ENCODE measurements around the gene ARHGAP18.

Gene ARHGAP18

DNA sequence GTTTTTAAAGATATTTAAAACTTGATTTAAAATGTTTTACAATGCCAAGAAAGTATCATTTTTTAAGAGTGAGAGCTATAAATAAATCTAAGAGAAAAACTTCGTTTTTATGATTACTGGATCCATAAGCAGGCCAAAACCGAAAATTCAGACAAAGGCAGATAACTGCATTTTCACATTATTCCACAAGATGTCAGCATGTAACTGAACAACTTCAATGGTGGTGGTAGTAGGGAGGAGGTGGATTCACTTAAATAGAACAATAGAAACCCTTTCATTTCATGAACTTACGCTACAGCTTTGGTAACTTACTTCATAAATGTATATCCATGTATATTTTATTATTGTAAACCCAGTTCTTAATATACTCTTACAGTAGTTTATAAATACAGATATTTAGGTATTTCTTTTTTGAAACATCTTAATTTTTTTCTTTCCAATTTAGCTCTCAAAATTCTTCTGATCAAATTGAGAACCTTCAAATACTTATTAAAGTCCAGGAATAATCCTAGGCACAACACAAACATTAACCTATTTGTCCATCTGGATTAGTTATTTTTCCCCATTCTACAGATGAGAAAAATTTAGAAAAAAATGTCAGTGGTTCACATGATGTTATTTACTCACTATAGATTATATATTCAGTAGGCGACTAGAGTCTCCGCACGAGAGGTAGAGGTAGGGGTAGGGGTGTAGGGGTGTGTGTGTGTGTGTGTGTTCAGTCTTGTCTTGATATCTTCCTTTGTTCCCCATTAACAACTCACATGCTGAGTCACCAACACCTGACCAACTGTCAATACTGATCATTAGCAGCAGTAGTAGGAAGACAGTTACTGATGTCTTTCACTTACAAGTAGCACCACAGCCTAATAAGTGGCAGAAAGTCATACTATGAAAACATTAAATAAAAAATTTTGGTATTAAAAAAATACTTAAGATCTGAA is 111.5 kb downstream of the ARHGAP18 start:
- Histone ChIP-seq H3K4me3 (ENCODE audit: low read length) (no peak overlapping the region), H3K9ac (ENCODE audit: low read length) (no peak overlapping the region), H3K27me3 (ENCODE audit: control insufficient read depth, insufficient read depth, low read length) (no peaks in the 10 kb centered on the region), H3K4me1 (ENCODE audit: control insufficient read depth, insufficient read depth, low read length) (no peaks in the 10 kb centered on the region), H3K9me3 (ENCODE audit: control insufficient read depth, low read length) (no peaks in the 10 kb centered on the region), H3K36me3 (ENCODE audit: control insufficient read depth, insufficient read depth, low read length) (no peaks in the 10 kb centered on the region)

DNA sequence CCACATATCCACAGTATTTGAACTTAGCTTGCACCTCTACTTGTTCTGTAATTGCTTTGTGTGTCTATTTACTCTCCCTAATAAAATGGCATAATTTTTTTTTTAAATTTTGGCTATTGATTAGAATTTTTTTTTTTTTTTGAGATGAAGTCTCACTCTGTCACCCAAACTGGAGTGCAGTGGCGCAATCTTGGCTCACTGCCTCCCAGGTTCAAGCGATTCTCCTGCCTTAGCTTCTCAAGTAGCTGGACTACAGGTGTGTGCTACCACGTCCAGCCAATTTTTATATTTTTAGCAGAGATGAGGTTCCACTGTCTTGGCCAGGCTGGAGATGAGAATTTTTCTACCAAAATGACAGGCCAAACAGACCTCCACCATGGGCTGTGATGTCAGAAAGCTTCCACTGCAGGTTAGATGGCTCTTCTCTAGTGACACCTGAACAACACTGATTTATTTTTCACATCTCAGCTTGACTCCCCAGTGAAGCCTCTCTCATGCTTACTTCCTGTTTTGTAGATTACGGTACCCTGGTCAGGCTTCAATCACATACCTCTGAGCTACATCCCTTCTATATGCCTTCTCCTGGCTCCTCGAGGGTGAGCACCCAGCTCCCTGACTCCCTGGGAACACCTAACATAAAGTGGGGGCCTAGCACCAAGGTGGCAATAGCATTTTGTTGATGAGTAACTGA is 112.8 kb downstream of the ARHGAP18 start:
- Histone ChIP-seq H3K9ac (ENCODE audit: low read length) (no peak overlapping the region), H3K27me3 (ENCODE audit: control insufficient read depth, insufficient read depth, low read length) (no peaks in the 10 kb centered on the region), H3K9me3 (ENCODE audit: control insufficient read depth, low read length) (no peaks in the 10 kb centered on the region), H3K4me1 (ENCODE audit: control insufficient read depth, insufficient read depth, low read length) (no peaks in the 10 kb centered on the region), H3K4me3 (ENCODE audit: low read length) (no peak overlapping the region), H3K36me3 (ENCODE audit: control insufficient read depth, insufficient read depth, low read length) (no peaks in the 10 kb centered on the region)

DNA sequence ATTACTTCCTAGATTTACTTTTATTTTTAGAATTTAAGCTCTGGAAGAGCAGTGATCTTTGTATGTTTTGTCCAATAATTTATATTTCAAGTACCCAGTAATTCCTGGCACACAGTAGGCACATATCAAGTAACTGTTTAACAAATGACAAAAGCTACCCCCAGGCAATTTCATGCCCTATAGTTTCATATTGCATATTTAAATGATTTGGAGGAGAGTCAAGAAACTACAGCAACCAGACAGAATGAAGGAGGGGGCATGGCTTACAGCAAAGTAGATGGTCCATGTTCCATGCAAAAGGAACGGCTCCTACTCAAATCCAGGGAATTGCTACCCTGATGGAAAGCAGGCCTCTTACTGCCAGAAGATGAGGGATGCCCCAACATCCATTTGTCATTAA is 113.5 kb downstream of the ARHGAP18 start:
- Histone ChIP-seq H3K4me3 (ENCODE audit: low read length) (no peak overlapping the region), H3K9me3 (ENCODE audit: control insufficient read depth, low read length) (no peaks in the 10 kb centered on the region), H3K9ac (ENCODE audit: low read length) (no peak overlapping the region), H3K4me1 (ENCODE audit: control insufficient read depth, insufficient read depth, low read length) (no peaks in the 10 kb centered on the region), H3K36me3 (ENCODE audit: control insufficient read depth, insufficient read depth, low read length) (no peaks in the 10 kb centered on the region), H3K27me3 (ENCODE audit: control insufficient read depth, insufficient read depth, low read length) (no peaks in the 10 kb centered on the region)

DNA sequence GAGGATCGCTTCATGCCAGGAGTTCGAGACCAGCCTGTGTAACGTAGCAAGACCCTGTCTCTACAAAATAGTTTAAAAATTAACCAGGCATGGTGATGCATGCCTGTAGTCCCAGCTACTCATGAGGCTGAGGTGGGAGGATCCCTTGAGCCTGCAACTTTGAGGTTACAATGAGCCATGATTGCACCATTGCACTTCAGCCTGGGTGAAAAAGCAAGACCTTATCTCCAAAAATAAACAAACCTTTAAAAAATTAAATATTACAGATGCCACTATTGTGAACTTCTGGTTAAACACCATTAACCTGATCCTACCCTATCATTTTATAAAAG is 116.8 kb downstream of the ARHGAP18 start:
- no peaks in the 10 kb centered on the region for H3K9me3 ChIP-seq (ENCODE audit: control insufficient read depth, low read length)
- no peaks in the 10 kb centered on the region for H3K36me3 ChIP-seq (ENCODE audit: control insufficient read depth, insufficient read depth, low read length)
- H3K27me3 ChIP-seq (ENCODE audit: control insufficient read depth, insufficient read depth, low read length) = no peaks in the 10 kb centered on the region
- H3K4me1 ChIP-seq (ENCODE audit: control insufficient read depth, insufficient read depth, low read length) = no peaks in the 10 kb centered on the region
- H3K4me3 ChIP-seq (ENCODE audit: low read length) = no peak overlapping the region
- H3K9ac ChIP-seq (ENCODE audit: low read length) = no peak overlapping the region

DNA sequence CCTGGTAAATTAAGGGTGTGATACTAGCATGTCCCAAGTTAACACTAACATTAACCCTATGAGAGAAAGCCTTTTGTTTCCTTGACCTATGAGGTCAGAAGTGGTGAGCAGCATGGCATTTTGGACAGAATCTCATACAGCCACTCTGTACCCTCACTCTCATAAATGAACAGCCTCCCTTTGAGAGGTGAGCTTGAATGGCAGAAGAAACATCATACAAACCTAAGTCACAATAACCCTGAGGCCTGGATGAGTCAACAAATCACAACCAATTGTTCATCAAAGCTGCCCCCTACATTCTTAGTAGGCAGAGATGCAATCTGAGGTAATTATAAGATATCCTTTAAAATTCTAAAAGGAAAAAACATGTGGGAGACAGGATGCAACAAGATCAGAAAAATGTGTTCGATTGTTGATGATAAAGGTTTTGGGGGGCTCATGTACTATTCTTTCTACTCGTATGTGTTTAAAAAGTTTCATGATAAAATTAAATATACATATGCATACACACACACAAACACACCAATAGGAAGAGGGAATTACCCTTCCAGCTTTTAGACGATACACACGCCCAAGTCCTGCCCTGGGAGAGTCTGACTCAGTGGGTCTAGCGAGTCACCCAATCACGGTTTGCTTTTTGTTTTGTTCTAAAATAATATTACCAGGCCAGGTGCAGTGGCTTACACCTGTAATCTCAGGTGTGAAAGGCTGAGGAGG is 117.3 kb downstream of the ARHGAP18 start:
- H3K27me3 ChIP-seq (ENCODE audit: control insufficient read depth, insufficient read depth, low read length) = no peaks in the 10 kb centered on the region
- H3K4me1 ChIP-seq (ENCODE audit: control insufficient read depth, insufficient read depth, low read length) = no peaks in the 10 kb centered on the region
- no peaks in the 10 kb centered on the region for H3K36me3 ChIP-seq (ENCODE audit: control insufficient read depth, insufficient read depth, low read length)
- no peak overlapping the region for H3K9ac ChIP-seq (ENCODE audit: low read length)
- no peaks in the 10 kb centered on the region for H3K9me3 ChIP-seq (ENCODE audit: control insufficient read depth, low read length)
- H3K4me3 ChIP-seq (ENCODE audit: low read length) = no peak overlapping the region

DNA sequence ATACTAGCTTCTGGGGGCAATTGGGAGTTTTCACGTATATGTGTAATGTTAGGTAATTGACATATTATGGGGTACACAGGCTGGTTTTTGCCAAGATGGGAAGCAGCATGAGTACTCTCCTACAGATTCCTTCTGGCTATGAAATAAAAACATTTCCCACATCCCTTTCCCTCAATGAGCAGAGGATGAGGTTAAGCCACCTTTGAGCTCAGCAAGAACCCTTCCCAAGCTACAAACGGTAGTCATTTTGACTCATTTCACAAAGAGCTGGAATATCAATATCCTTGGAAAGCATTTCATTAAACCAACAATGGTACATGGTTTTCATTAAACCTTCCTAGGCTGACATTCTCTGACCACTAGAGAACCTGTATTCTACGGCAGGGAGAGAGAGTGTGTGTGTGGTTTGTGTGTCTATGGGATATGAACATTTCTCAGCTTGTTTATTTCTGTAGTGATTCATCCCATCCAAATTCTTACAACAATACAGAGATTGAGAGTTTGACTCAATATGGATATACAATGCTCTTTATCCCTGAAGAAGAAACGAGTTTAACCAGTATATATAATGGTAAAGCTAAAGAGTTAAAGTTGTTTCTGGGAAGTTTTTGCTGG is 119.5 kb downstream of the ARHGAP18 start:
- H3K4me3 ChIP-seq (ENCODE audit: low read length) = no peak overlapping the region
- no peaks in the 10 kb centered on the region for H3K27me3 ChIP-seq (ENCODE audit: control insufficient read depth, insufficient read depth, low read length)
- no peak overlapping the region for H3K9ac ChIP-seq (ENCODE audit: low read length)
- peaks cover 4% of the 10 kb centered on the region for H3K36me3 ChIP-seq (ENCODE audit: control insufficient read depth, insufficient read depth, low read length)
- H3K4me1 ChIP-seq (ENCODE audit: control insufficient read depth, insufficient read depth, low read length) = no peaks in the 10 kb centered on the region
- no peaks in the 10 kb centered on the region for H3K9me3 ChIP-seq (ENCODE audit: control insufficient read depth, low read length)

DNA sequence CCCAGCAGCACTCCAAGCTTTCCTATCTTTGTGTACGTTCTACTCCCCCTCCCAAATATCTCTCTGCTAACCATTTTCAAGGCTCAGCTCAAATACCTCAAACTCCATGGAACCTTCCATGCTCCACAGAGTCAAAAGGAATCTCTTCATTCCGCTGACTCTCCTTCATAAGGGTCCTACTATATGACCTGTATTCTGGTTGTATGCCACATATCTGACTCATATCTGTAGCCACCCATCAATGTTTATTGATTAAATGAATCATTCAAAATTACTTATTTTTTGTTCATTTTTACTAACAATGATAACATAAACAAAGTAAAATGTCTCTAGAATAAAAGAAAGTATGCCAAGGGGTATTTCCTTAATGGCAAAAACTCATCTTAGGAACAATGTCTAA is 123.2 kb downstream of the ARHGAP18 start:
- no peaks in the 10 kb centered on the region for H3K27me3 ChIP-seq (ENCODE audit: control insufficient read depth, insufficient read depth, low read length)
- no peaks in the 10 kb centered on the region for H3K4me1 ChIP-seq (ENCODE audit: control insufficient read depth, insufficient read depth, low read length)
- no peak overlapping the region for H3K4me3 ChIP-seq (ENCODE audit: low read length)
- H3K9me3 ChIP-seq (ENCODE audit: control insufficient read depth, low read length) = no peaks in the 10 kb centered on the region
- H3K36me3 ChIP-seq (ENCODE audit: control insufficient read depth, insufficient read depth, low read length) = peaks cover 4% of the 10 kb centered on the region
- no peak overlapping the region for H3K9ac ChIP-seq (ENCODE audit: low read length)

DNA sequence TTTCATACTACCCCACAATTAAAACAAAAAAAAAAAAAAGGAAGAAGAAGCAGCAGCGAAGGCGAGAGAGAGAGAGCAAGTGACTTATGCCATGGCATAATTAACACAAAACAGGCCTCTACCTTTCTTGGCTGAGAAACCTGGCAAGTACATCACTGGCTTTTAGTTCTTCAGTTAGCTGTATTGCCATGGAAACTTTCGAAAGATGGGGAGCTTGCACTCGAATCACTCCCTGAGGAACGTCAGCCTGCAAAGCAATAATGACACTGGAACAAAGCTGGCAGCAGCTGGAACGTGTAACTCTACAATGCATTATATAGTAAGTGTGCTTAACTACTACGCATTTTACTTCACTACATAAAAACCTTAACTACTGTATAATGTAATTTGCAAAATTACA is 126.1 kb downstream of the ARHGAP18 start:
- Histone ChIP-seq H3K27me3 (ENCODE audit: control insufficient read depth, insufficient read depth, low read length) (no peaks in the 10 kb centered on the region), H3K4me3 (ENCODE audit: low read length) (no peak overlapping the region), H3K4me1 (ENCODE audit: control insufficient read depth, insufficient read depth, low read length) (no peaks in the 10 kb centered on the region), H3K9ac (ENCODE audit: low read length) (no peak overlapping the region), H3K36me3 (ENCODE audit: control insufficient read depth, insufficient read depth, low read length) (peaks cover 4% of the 10 kb centered on the region), H3K9me3 (ENCODE audit: control insufficient read depth, low read length) (no peaks in the 10 kb centered on the region)

DNA sequence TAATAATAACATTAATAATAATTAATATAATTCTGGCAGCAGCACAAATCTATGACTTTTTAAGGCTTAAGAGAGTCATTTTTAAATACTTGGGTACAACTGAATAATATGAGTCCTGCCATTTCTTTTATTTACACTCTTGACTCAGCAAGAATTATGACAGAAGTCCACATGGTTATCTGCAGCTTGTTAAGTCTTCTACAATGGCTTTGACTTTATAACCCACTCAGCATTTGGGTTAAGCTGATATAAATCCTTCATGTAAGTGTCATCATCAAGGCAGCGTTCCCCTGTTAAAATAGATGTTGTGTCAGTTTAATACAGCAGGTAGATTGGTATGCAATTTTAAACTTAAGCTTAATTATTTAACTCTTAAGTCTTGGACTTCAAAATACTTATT is 131.7 kb downstream of the ARHGAP18 start:
- Histone ChIP-seq H3K4me1 (ENCODE audit: control insufficient read depth, insufficient read depth, low read length) (no peaks in the 10 kb centered on the region), H3K9me3 (ENCODE audit: control insufficient read depth, low read length) (no peaks in the 10 kb centered on the region), H3K9ac (ENCODE audit: low read length) (no peak overlapping the region), H3K36me3 (ENCODE audit: control insufficient read depth, insufficient read depth, low read length) (no peaks in the 10 kb centered on the region), H3K27me3 (ENCODE audit: control insufficient read depth, insufficient read depth, low read length) (no peaks in the 10 kb centered on the region), H3K4me3 (ENCODE audit: low read length) (no peak overlapping the region)

DNA sequence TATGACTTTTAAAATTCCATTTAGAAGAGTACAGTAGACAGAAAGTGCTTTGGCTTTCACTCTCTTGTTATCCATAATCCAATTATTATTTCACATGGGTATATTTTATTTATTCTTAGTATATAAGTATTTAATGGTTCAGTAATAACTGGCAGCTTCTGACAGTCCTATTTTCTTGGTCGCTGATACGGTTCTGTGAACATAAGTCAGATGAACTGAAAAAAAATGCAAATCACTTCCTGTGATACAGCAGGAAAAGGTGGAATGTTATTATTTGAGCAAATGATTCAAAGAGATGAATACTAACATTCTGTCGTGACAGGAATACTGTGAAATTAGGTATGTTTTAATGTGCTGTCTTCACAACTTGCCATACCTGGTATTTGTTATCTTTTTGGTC is 132.3 kb downstream of the ARHGAP18 start:
- no peaks in the 10 kb centered on the region for H3K9me3 ChIP-seq (ENCODE audit: control insufficient read depth, low read length)
- H3K4me3 ChIP-seq (ENCODE audit: low read length) = no peak overlapping the region
- no peak overlapping the region for H3K9ac ChIP-seq (ENCODE audit: low read length)
- H3K27me3 ChIP-seq (ENCODE audit: control insufficient read depth, insufficient read depth, low read length) = no peaks in the 10 kb centered on the region
- H3K36me3 ChIP-seq (ENCODE audit: control insufficient read depth, insufficient read depth, low read length) = no peaks in the 10 kb centered on the region
- no peaks in the 10 kb centered on the region for H3K4me1 ChIP-seq (ENCODE audit: control insufficient read depth, insufficient read depth, low read length)

DNA sequence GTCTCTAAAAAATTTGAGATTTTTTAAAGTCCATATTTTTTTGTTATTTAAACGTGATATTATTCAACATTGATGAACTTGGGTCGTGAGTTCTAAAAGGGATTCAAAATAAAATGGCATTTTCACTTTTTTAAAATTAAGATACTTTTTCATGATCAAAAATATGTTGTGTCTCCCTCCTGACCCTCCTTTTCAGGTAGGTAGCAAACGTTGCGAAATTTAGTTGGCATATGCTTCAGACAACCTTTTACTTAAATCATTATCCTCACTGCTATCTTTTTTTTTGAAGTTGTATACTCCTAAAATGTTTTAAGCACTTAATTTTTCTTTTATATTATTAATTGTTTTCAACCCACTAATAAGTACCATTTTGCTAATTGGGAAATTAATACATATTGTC is 133.5 kb downstream of the ARHGAP18 start:
- Histone ChIP-seq H3K9me3 (ENCODE audit: control insufficient read depth, low read length) (no peaks in the 10 kb centered on the region), H3K4me1 (ENCODE audit: control insufficient read depth, insufficient read depth, low read length) (no peaks in the 10 kb centered on the region), H3K36me3 (ENCODE audit: control insufficient read depth, insufficient read depth, low read length) (no peaks in the 10 kb centered on the region), H3K27me3 (ENCODE audit: control insufficient read depth, insufficient read depth, low read length) (no peaks in the 10 kb centered on the region), H3K4me3 (ENCODE audit: low read length) (no peak overlapping the region), H3K9ac (ENCODE audit: low read length) (no peak overlapping the region)

Data from mucosa of stomach (tissue), 1 donor.